ENCODE data around the gene DRC7. TPM values are rescaled to one million over a fixed set of nuclear protein-coding genes. Genes with fewer than 3 reads are reported as not detected.

The DRC7 gene
- total RNA-seq, result under 0.01 TPM

- FAIRE-seq (no peak), DNase-seq (ENCODE audit: low spot score in 2 of 2) (peak; percentile 42 to 77)
Measured at GRCh38 chr16:57694725-57695679, at the start of gene DRC7. TSS of gene DRC7 (plus strand) at chr16:57694806. CDS start at chr16:57697950, 3,144 bp downstream.

GRCh38 chr16:57645169-57645568, 49.4 kb upstream of the DRC7 start:
- FAIRE-seq (no peak), DNase-seq (ENCODE audit: low spot score in 2 of 2) (no peak)

- no peak for FAIRE-seq
- no peak for DNase-seq (ENCODE audit: low spot score in 2 of 2)
Measured at GRCh38 chr16:57645691-57646387, 48.8 kb upstream of the DRC7 start.

GRCh38 chr16:57646388-57647039, 48.1 kb upstream of the DRC7 start:
- no peak for DNase-seq (ENCODE audit: low spot score in 2 of 2)
- no peak for FAIRE-seq

GRCh38 chr16:57647136-57647875, 47.3 kb upstream of the DRC7 start:
- DNase-seq (ENCODE audit: low spot score in 2 of 2) (no peak), FAIRE-seq (no peak)

GRCh38 chr16:57648125-57648524, 46.5 kb upstream of the DRC7 start:
- DNase-seq (ENCODE audit: low spot score in 2 of 2) (no peak), FAIRE-seq (no peak)

- FAIRE-seq, result no peak
- peak; percentile 84 to 92 for DNase-seq (ENCODE audit: low spot score in 2 of 2)
Measured at GRCh38 chr16:57648581-57649442, 45.8 kb upstream of the DRC7 start.

GRCh38 chr16:57649443-57649751, 45.2 kb upstream of the DRC7 start:
- DNase-seq (ENCODE audit: low spot score in 2 of 2), result no peak
- FAIRE-seq, result no peak

- no peak for FAIRE-seq
- DNase-seq (ENCODE audit: low spot score in 2 of 2), result no peak
Measured at GRCh38 chr16:57649846-57650245, 44.8 kb upstream of the DRC7 start.

GRCh38 chr16:57651344-57652333, 43.0 kb upstream of the DRC7 start:
- FAIRE-seq, result no peak

GRCh38 chr16:57652695-57653471, 41.7 kb upstream of the DRC7 start:
- FAIRE-seq (no peak), DNase-seq (ENCODE audit: low spot score in 2 of 2) (no peak)

More at GRCh38 chr16:57651344-57652333, 43.0 kb upstream of the DRC7 start:
- no peak for DNase-seq (ENCODE audit: low spot score in 2 of 2)

GRCh38 chr16:57653936-57654335, 40.7 kb upstream of the DRC7 start:
- DNase-seq (ENCODE audit: low spot score in 2 of 2), result no peak
- no peak for FAIRE-seq

- DNase-seq (ENCODE audit: low spot score in 2 of 2) (no peak), FAIRE-seq (no peak)
Measured at GRCh38 chr16:57656342-57656955, 38.2 kb upstream of the DRC7 start.

GRCh38 chr16:57657228-57657627, 37.4 kb upstream of the DRC7 start:
- DNase-seq (ENCODE audit: low spot score in 2 of 2), result no peak
- no peak for FAIRE-seq

GRCh38 chr16:57658130-57658877, 36.3 kb upstream of the DRC7 start:
- DNase-seq (ENCODE audit: low spot score in 2 of 2) (no peak), FAIRE-seq (no peak)

- FAIRE-seq (no peak), DNase-seq (ENCODE audit: low spot score in 2 of 2) (no peak)
Measured at GRCh38 chr16:57658878-57659674, 35.5 kb upstream of the DRC7 start.

Measured in frontal cortex (tissue), 4 donors.